ENCODE data around the gene ART1. TPM values are rescaled to one million over a fixed set of nuclear protein-coding genes. Genes with fewer than 3 reads are reported as not detected.

The ART1 gene
- total RNA-seq, 1 experiment from 2014 or later, result not detected

DNA sequence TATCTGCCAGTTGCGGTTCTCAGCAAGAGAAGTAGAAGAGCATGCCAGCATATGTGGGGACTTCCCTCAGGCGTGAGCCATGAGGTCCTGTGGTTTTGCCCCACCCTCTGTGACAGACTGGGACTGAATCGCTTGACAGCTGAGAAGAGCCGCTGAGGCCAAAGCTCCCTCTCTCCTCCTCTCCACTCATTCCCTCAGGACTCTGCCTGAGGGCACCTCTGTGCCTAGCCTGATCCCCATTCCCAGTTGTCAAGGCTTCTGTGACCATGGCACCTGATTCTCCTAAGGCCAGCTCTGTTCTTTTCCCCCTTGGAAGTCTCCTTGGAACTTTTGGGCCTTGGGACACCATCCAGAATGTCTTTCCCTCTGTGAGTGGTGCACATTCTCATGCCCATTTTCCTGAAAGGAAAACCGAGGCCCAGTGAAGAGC, 30.2 kb upstream of the ART1 start:
- DNase-seq (ENCODE audit: low spot score), result no peak
- H3K9me3 Mint-ChIP-seq, result peaks cover 7% of the 10 kb centered on the region
- H3K4me1 Mint-ChIP-seq, result peaks cover 14% of the 10 kb centered on the region
- TF ChIP-seq RORB (CRISPR knock-in tag; IDR thresholded peaks at IDR 0.05) (no peak), ZNF532 (CRISPR knock-in tag; IDR thresholded peaks at IDR 0.05; ENCODE audit: borderline replicate concordance) (no peak), STAT6 (CRISPR knock-in tag; conservative IDR thresholded peaks at IDR 0.05; ENCODE audit: low read depth) (no peak), NFYB (CRISPR knock-in tag; conservative IDR thresholded peaks at IDR 0.05; ENCODE audit: low read depth) (no peak), MAX (CRISPR knock-in tag; IDR thresholded peaks at IDR 0.05) (no peak), PRRX2 (CRISPR knock-in tag; IDR thresholded peaks at IDR 0.05) (no peak), RELA (CRISPR knock-in tag; IDR thresholded peaks at IDR 0.05; ENCODE audit: borderline replicate concordance) (no peak), JAZF1 (CRISPR knock-in tag; IDR thresholded peaks at IDR 0.05) (no peak)
- TF ChIP-seq, protein P1, sequence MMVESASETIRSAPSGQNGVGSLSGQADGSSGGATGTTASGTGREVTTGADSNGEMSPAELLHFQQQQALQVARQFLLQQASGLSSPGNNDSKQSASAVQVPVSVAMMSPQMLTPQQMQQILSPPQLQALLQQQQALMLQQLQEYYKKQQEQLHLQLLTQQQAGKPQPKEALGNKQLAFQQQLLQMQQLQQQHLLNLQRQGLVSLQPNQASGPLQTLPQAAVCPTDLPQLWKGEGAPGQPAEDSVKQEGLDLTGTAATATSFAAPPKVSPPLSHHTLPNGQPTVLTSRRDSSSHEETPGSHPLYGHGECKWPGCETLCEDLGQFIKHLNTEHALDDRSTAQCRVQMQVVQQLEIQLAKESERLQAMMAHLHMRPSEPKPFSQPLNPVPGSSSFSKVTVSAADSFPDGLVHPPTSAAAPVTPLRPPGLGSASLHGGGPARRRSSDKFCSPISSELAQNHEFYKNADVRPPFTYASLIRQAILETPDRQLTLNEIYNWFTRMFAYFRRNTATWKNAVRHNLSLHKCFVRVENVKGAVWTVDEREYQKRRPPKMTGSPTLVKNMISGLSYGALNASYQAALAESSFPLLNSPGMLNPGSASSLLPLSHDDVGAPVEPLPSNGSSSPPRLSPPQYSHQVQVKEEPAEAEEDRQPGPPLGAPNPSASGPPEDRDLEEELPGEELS (CRISPR knock-in tag; IDR thresholded peaks at IDR 0.05), result no peak
- TF ChIP-seq, protein P2, sequence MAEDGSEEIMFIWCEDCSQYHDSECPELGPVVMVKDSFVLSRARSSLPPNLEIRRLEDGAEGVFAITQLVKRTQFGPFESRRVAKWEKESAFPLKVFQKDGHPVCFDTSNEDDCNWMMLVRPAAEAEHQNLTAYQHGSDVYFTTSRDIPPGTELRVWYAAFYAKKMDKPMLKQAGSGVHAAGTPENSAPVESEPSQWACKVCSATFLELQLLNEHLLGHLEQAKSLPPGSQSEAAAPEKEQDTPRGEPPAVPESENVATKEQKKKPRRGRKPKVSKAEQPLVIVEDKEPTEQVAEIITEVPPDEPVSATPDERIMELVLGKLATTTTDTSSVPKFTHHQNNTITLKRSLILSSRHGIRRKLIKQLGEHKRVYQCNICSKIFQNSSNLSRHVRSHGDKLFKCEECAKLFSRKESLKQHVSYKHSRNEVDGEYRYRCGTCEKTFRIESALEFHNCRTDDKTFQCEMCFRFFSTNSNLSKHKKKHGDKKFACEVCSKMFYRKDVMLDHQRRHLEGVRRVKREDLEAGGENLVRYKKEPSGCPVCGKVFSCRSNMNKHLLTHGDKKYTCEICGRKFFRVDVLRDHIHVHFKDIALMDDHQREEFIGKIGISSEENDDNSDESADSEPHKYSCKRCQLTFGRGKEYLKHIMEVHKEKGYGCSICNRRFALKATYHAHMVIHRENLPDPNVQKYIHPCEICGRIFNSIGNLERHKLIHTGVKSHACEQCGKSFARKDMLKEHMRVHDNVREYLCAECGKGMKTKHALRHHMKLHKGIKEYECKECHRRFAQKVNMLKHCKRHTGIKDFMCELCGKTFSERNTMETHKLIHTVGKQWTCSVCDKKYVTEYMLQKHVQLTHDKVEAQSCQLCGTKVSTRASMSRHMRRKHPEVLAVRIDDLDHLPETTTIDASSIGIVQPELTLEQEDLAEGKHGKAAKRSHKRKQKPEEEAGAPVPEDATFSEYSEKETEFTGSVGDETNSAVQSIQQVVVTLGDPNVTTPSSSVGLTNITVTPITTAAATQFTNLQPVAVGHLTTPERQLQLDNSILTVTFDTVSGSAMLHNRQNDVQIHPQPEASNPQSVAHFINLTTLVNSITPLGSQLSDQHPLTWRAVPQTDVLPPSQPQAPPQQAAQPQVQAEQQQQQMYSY (CRISPR knock-in tag; IDR thresholded peaks at IDR 0.05), result no peak
- TF ChIP-seq, protein P3, sequence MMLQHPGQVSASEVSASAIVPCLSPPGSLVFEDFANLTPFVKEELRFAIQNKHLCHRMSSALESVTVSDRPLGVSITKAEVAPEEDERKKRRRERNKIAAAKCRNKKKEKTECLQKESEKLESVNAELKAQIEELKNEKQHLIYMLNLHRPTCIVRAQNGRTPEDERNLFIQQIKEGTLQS (CRISPR knock-in tag; conservative IDR thresholded peaks at IDR 0.05), result no peak
- no peak overlapping the region for H3K27ac Mint-ChIP-seq
- H3K4me3 Mint-ChIP-seq, result no peak overlapping the region
- H3K36me3 Mint-ChIP-seq, result no peaks in the 10 kb centered on the region
- ChIA-PET CTCF (interaction anchor here (1.4 kb wide), 1 partner anchor 274 kb away, joined by 3 read pairs; no protein-coding TSS in a partner anchor), POLR2A (no interaction called here)
- no peak for ATAC-seq
- peaks cover 3% of the 10 kb centered on the region; the same call in 1 of the 2 replicates for H3K27me3 Mint-ChIP-seq (ENCODE audit: low read depth)

GRCh38 chr11:3615998-3616397, 28.9 kb upstream of the ART1 start:
- no peaks in the 10 kb centered on the region for H3K36me3 Mint-ChIP-seq
- peak overlapping the region; percentile 54; the same call in 1 of the 2 replicates for H3K27ac Mint-ChIP-seq
- peaks cover 3% of the 10 kb centered on the region; the same call in 1 of the 2 replicates for H3K27me3 Mint-ChIP-seq (ENCODE audit: low read depth)
- no peak for TF ChIP-seq STAT6 (CRISPR knock-in tag; conservative IDR thresholded peaks at IDR 0.05; ENCODE audit: low read depth)
- TF ChIP-seq, protein P4, sequence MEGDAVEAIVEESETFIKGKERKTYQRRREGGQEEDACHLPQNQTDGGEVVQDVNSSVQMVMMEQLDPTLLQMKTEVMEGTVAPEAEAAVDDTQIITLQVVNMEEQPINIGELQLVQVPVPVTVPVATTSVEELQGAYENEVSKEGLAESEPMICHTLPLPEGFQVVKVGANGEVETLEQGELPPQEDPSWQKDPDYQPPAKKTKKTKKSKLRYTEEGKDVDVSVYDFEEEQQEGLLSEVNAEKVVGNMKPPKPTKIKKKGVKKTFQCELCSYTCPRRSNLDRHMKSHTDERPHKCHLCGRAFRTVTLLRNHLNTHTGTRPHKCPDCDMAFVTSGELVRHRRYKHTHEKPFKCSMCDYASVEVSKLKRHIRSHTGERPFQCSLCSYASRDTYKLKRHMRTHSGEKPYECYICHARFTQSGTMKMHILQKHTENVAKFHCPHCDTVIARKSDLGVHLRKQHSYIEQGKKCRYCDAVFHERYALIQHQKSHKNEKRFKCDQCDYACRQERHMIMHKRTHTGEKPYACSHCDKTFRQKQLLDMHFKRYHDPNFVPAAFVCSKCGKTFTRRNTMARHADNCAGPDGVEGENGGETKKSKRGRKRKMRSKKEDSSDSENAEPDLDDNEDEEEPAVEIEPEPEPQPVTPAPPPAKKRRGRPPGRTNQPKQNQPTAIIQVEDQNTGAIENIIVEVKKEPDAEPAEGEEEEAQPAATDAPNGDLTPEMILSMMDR (IDR thresholded peaks at IDR 0.05), result no peak
- ChIA-PET CTCF (no interaction called here), POLR2A (no interaction called here)
- peaks cover 14% of the 10 kb centered on the region for H3K4me1 Mint-ChIP-seq
- DNase-seq (ENCODE audit: low spot score), result no peak
- peaks cover 7% of the 10 kb centered on the region for H3K9me3 Mint-ChIP-seq
- no peak for ATAC-seq
- H3K4me3 Mint-ChIP-seq, result no peak overlapping the region
